SK-N-SH (cell line): Measurements from ENCODE around the gene ZNF264. TPM values are rescaled to one million over a fixed set of nuclear protein-coding genes. Genes with fewer than 3 reads are reported as not detected.

Experiments used
- polyA plus RNA-seq, 3 experiments: library from polyadenylated mRNA; depleted of rRNA; stranded (reverse); fragments of >200 nt; gene quantifications; 2 replicates each; pipeline ENCODE4 v1.2.3, GENCODE V29; 2012
- small RNA-seq, 7 experiments: library from RNA; depleted of rRNA; stranded (forward); fragments of <200 nt; gene quantifications; one replicate each; pipeline ENCODE3, GENCODE V24; 2012

The ZNF264 gene
- polyA plus RNA-seq, 1 of the 3 experiments (the other 2 are of a cell fraction), result 8.8 TPM

Small RNA genes lying within 50 kb of the gene (small RNA-seq; reads per million reads assigned to genes)
- gene AC025588.3, result 0 reads per million in 7 experiments

Other genes starting within 250 kb of the ZNF264 start
- not detected in 2 replicates for gene USP29, start 71.5 kb upstream of the ZNF264 start, polyA plus RNA-seq (2012; rRNA removed)
- gene ZIM3, start 46.3 kb upstream of the ZNF264 start, polyA plus RNA-seq (2012; rRNA removed), result not detected in 2 replicates
- not detected in 2 replicates for gene DUXA, start 24.0 kb upstream of the ZNF264 start, polyA plus RNA-seq (2012; rRNA removed)
- gene AURKC, start 39.5 kb downstream of the ZNF264 start, polyA plus RNA-seq (2012; rRNA removed), result 1.2 and 1.5 TPM in 2 replicates
- 1.5 and 2.5 TPM in 2 replicates for gene ZNF805, start 49.1 kb downstream of the ZNF264 start, polyA plus RNA-seq (2012; rRNA removed)
- gene ZNF460, start 89.0 kb downstream of the ZNF264 start, polyA plus RNA-seq (2012; rRNA removed), result 2.4 and 4.3 TPM in 2 replicates
- gene ZNF543, start 129.0 kb downstream of the ZNF264 start, polyA plus RNA-seq (2012; rRNA removed), result 1.2 and 1.7 TPM in 2 replicates
- 2.5 and 3.7 TPM in 2 replicates for gene ZNF304, start 159.8 kb downstream of the ZNF264 start, polyA plus RNA-seq (2012; rRNA removed)
- 21.0 and 22.2 TPM in 2 replicates for gene TRAPPC2B, start 172.1 kb downstream of the ZNF264 start, polyA plus RNA-seq (2012; rRNA removed)
- gene ZNF547, start 172.1 kb downstream of the ZNF264 start, polyA plus RNA-seq (2012; rRNA removed), result 1.5 and 1.7 TPM in 2 replicates
- 6.8 and 7.7 TPM in 2 replicates for gene ZNF548, start 198.4 kb downstream of the ZNF264 start, polyA plus RNA-seq (2012; rRNA removed)
- gene ZNF17, start 219.7 kb downstream of the ZNF264 start, polyA plus RNA-seq (2012; rRNA removed), result 3.9 and 5.0 TPM in 2 replicates
- 12.6 and 14.9 TPM in 2 replicates for gene ZNF749, start 243.8 kb downstream of the ZNF264 start, polyA plus RNA-seq (2012; rRNA removed)